Measurements from ENCODE around the gene SLC22A2. TPM values are rescaled to one million over a fixed set of nuclear protein-coding genes. Genes with fewer than 3 reads are reported as not detected.

Gene SLC22A2
- total and polyA plus RNA-seq, 9 donors = 0.04 to 0.32 (median 0.11) TPM; not detected in 3

GRCh38 chr6:160221918-160222317 is 36.7 kb downstream of the SLC22A2 start:
- no peak for DNase-seq
- H3K9me3 ChIP-seq (replicated peaks; ENCODE audit: control insufficient read depth, low read depth, low read length) = no peaks in the 10 kb centered on the region
- H3K27me3 ChIP-seq (ENCODE audit: control insufficient read depth, insufficient read depth, low read length) = peaks cover 3% of the 10 kb centered on the region
- no peaks in the 10 kb centered on the region for H3K36me3 ChIP-seq (ENCODE audit: control insufficient read depth, insufficient read depth, low read length)
- WGBS (ENCODE audit: insufficient coverage) = no CpG with 5 or more reads among the region's 1 CpG
- H3K4me3 ChIP-seq (ENCODE audit: low read length) = no peak overlapping the region
- H3K27ac ChIP-seq (ENCODE audit: low read length) = no peak overlapping the region
- peaks cover 3% of the 10 kb centered on the region for H3K4me1 ChIP-seq (ENCODE audit: control insufficient read depth, insufficient read depth, low read length)

DNA sequence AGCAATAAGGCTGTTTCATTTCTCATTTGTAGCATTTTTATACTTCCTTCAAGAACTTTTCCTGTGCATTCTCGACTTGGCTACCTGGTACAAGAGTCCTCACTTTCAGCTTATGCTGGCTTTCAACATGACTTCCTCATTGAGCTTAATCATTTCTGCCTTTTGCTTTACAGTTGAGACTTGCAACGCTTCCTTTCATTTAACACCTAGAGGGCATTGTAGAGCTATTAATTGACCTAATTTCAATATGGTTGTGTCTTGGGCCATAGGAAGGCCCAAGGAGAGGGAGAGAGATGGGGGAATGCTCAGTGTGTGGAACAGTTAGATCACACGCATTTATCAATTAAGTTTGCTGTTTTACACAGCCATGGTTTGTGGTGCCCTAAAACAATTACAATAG is 37.2 kb downstream of the SLC22A2 start:
- H3K27ac ChIP-seq (ENCODE audit: low read length) = no peak overlapping the region
- DNase-seq = peak; percentile 19
- H3K4me1 ChIP-seq (ENCODE audit: control insufficient read depth, insufficient read depth, low read length) = peaks cover 3% of the 10 kb centered on the region
- H3K4me3 ChIP-seq (ENCODE audit: low read length) = no peak overlapping the region
- no peaks in the 10 kb centered on the region for H3K9me3 ChIP-seq (replicated peaks; ENCODE audit: control insufficient read depth, low read depth, low read length)
- WGBS (ENCODE audit: insufficient coverage) = 33% methylated on average over 1 of the region's 3 CpGs
- no peaks in the 10 kb centered on the region for H3K36me3 ChIP-seq (ENCODE audit: control insufficient read depth, insufficient read depth, low read length)
- H3K27me3 ChIP-seq (ENCODE audit: control insufficient read depth, insufficient read depth, low read length) = peaks cover 3% of the 10 kb centered on the region

- no peak overlapping the region for H3K27ac ChIP-seq (ENCODE audit: low read length)
- peaks cover 3% of the 10 kb centered on the region for H3K27me3 ChIP-seq (ENCODE audit: control insufficient read depth, insufficient read depth, low read length)
- peak; percentile 25 for DNase-seq
- peaks cover 3% of the 10 kb centered on the region for H3K4me1 ChIP-seq (ENCODE audit: control insufficient read depth, insufficient read depth, low read length)
- no peak overlapping the region for H3K4me3 ChIP-seq (ENCODE audit: low read length)
- peaks cover 4% of the 10 kb centered on the region for H3K9me3 ChIP-seq (replicated peaks; ENCODE audit: control insufficient read depth, low read depth, low read length)
- WGBS (ENCODE audit: insufficient coverage) = 88% methylated on average over 1 of the region's 2 CpGs
- no peaks in the 10 kb centered on the region for H3K36me3 ChIP-seq (ENCODE audit: control insufficient read depth, insufficient read depth, low read length)
These were observed 39.8 kb downstream of the SLC22A2 start for GRCh38 chr6:160218810-160219209.

DNA sequence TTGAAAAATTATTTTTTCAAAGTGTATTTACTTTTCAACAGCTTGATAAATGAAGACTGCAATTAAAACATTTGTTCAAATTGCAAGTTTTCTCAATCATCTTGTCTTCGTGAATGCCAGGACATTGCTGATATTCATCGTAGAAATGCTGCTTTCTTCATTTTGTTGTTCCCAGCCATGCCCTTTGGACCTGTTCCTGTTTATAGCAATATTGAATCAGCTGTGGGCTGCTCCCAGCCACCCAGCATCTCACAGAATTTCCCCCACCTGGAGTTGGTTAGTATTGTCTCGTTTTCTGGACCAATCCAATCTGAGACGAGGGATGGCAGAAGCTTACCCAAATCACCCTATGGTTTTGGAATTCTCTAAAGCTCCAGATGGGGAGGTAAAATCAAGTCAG is 40.8 kb downstream of the SLC22A2 start:
- H3K4me1 ChIP-seq (ENCODE audit: control insufficient read depth, insufficient read depth, low read length) = peaks cover 3% of the 10 kb centered on the region
- H3K27ac ChIP-seq (ENCODE audit: low read length) = no peak overlapping the region
- no peak overlapping the region for H3K4me3 ChIP-seq (ENCODE audit: low read length)
- peaks cover 4% of the 10 kb centered on the region for H3K9me3 ChIP-seq (replicated peaks; ENCODE audit: control insufficient read depth, low read depth, low read length)
- H3K27me3 ChIP-seq (ENCODE audit: control insufficient read depth, insufficient read depth, low read length) = peaks cover 3% of the 10 kb centered on the region
- WGBS (ENCODE audit: insufficient coverage) = no CpG with 5 or more reads among the region's 4 CpGs
- H3K36me3 ChIP-seq (ENCODE audit: control insufficient read depth, insufficient read depth, low read length) = no peaks in the 10 kb centered on the region
- DNase-seq = no peak

GRCh38 chr6:160217073-160217472 is 41.5 kb downstream of the SLC22A2 start:
- peak; percentile 87 for DNase-seq
- Histone ChIP-seq H3K36me3 (ENCODE audit: control insufficient read depth, insufficient read depth, low read length) (no peaks in the 10 kb centered on the region), H3K4me1 (ENCODE audit: control insufficient read depth, insufficient read depth, low read length) (peaks cover 3% of the 10 kb centered on the region), H3K4me3 (ENCODE audit: low read length) (no peak overlapping the region), H3K27ac (ENCODE audit: low read length) (no peak overlapping the region), H3K9me3 (replicated peaks; ENCODE audit: control insufficient read depth, low read depth, low read length) (peaks cover 4% of the 10 kb centered on the region), H3K27me3 (ENCODE audit: control insufficient read depth, insufficient read depth, low read length) (peaks cover 3% of the 10 kb centered on the region)
- WGBS (ENCODE audit: insufficient coverage) = no CpG with 5 or more reads among the region's 1 CpG

DNA sequence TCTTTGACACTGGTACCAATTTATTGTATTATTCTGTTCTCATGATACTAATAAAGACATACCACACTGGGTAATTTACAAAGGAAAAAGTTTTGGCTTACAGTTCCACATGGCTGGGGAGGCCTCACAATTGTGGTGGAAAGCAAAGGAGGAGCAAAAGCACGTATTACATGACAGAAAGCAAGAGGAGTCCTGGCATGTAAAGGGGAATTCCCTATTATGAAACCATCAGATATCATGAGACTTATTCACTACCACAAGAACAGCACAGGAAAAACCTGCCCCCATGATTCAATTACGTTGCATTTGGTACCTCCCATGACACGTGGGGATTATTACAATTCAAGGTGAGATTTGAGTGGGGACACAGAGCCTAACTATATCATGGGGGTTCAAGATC is 43.4 kb downstream of the SLC22A2 start:
- no peak overlapping the region for H3K4me3 ChIP-seq (ENCODE audit: low read length)
- no CpG with 5 or more reads among the region's 3 CpGs for WGBS (ENCODE audit: insufficient coverage)

DNA sequence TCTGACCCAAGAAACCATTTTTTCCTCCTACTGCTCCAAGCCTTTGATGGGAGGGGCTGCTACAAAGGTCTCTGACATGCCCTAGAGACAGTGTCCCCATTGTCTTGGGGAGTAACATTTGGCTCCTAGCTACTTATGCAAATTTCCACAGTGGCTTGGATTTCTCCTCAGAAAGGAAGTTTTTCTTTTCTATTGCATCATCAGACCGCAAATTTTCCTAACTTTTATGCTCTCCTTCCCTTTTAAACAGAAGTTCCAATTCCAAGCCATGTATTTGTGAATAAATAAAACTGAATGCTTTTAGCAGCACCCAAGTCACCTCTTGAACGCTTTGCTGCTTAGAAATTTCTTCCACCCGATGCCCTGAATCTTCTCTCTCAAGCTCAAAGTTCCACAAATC is 51.0 kb downstream of the SLC22A2 start:
- Histone ChIP-seq H3K4me1 (ENCODE audit: control insufficient read depth, insufficient read depth, low read length) (no peaks in the 10 kb centered on the region), H3K27ac (ENCODE audit: low read length) (no peak overlapping the region), H3K27me3 (ENCODE audit: control insufficient read depth, insufficient read depth, low read length) (no peaks in the 10 kb centered on the region), H3K36me3 (ENCODE audit: control insufficient read depth, insufficient read depth, low read length) (no peaks in the 10 kb centered on the region), H3K4me3 (ENCODE audit: low read length) (no peak overlapping the region), H3K9me3 (replicated peaks; ENCODE audit: control insufficient read depth, low read depth, low read length) (peaks cover 4% of the 10 kb centered on the region)
- WGBS (ENCODE audit: insufficient coverage) = 81% methylated on average over 2 of the region's 3 CpGs
- DNase-seq = no peak

More for the DNA sequence above, 43.4 kb downstream of the SLC22A2 start:
- H3K9me3 ChIP-seq (replicated peaks; ENCODE audit: control insufficient read depth, low read depth, low read length) = peaks cover 4% of the 10 kb centered on the region
- no peak overlapping the region for H3K27ac ChIP-seq (ENCODE audit: low read length)
- H3K4me1 ChIP-seq (ENCODE audit: control insufficient read depth, insufficient read depth, low read length) = peaks cover 3% of the 10 kb centered on the region
- no peaks in the 10 kb centered on the region for H3K36me3 ChIP-seq (ENCODE audit: control insufficient read depth, insufficient read depth, low read length)
- H3K27me3 ChIP-seq (ENCODE audit: control insufficient read depth, insufficient read depth, low read length) = peaks cover 3% of the 10 kb centered on the region
- DNase-seq = no peak

DNA sequence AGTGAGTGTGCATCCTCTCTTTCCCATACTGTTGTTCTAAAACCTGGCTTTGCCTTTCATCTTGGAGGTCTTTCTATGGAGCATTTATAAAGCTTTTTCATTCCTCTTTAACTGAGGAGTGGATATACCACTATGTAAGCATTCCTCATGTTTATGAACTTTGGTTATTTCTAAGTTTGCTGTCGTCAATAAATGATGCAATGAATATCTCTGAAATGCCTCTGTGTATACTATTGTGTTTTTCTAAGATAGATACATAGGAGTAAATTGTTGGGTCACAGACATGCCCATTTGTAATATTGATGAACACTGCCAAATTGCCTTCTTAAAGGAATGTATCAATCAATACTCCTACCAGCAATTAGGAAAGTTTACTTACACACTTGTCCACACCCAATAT is 53.9 kb downstream of the SLC22A2 start:
- DNase-seq = no peak
- peaks cover 4% of the 10 kb centered on the region for H3K9me3 ChIP-seq (replicated peaks; ENCODE audit: control insufficient read depth, low read depth, low read length)
- WGBS (ENCODE audit: insufficient coverage) = no CpG with 5 or more reads among the region's 1 CpG
- H3K4me3 ChIP-seq (ENCODE audit: low read length) = no peak overlapping the region
- no peak overlapping the region for H3K27ac ChIP-seq (ENCODE audit: low read length)
- no peaks in the 10 kb centered on the region for H3K36me3 ChIP-seq (ENCODE audit: control insufficient read depth, insufficient read depth, low read length)
- peaks cover 8% of the 10 kb centered on the region for H3K4me1 ChIP-seq (ENCODE audit: control insufficient read depth, insufficient read depth, low read length)
- H3K27me3 ChIP-seq (ENCODE audit: control insufficient read depth, insufficient read depth, low read length) = no peaks in the 10 kb centered on the region

DNA sequence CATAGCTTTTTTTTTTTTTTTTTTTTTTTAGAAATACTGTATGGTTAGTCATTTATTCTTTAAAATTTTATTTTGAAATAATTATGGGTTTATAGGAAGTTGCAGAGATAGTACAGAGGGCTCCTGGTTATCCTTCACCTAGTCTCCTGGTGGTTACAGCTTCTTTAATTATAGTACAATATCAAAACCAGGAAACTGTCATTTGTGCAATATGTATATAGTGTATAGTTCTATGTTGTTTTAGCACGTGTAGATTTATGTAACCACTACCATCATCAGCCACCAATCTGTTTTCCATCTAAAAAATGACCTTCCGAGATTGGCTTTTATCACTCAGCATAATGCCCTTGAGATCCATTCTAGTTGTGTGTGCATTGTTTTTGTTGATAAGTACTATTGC is 54.7 kb downstream of the SLC22A2 start:
- no peak overlapping the region for H3K27ac ChIP-seq (ENCODE audit: low read length)
- peaks cover 8% of the 10 kb centered on the region for H3K4me1 ChIP-seq (ENCODE audit: control insufficient read depth, insufficient read depth, low read length)
- no peaks in the 10 kb centered on the region for H3K36me3 ChIP-seq (ENCODE audit: control insufficient read depth, insufficient read depth, low read length)
- no peak overlapping the region for H3K4me3 ChIP-seq (ENCODE audit: low read length)
- no CpG with 5 or more reads among the region's 2 CpGs for WGBS (ENCODE audit: insufficient coverage)
- peaks cover 4% of the 10 kb centered on the region for H3K9me3 ChIP-seq (replicated peaks; ENCODE audit: control insufficient read depth, low read depth, low read length)
- no peaks in the 10 kb centered on the region for H3K27me3 ChIP-seq (ENCODE audit: control insufficient read depth, insufficient read depth, low read length)
- no peak for DNase-seq

GRCh38 chr6:160203522-160203921 is 55.1 kb downstream of the SLC22A2 start:
- H3K27ac ChIP-seq (ENCODE audit: low read length) = no peak overlapping the region

DNA sequence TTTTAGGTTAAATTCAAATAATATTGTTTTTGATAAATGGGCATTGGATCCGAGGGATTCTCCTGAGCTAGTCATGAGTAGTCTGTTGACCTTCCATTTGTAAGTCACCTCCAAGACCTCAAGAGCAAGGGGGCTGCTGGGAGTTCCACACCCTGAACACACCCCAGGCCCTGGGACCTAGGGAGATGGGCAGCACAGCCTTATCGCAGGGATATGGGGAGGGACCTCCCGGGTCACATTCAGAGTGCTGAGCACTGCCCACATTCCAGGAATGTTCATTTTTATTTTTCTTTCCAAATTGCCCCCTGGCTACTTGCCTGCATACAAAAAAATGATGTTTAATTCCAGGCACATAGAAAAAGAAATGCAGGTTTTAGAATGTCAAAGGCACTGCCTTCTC is 55.5 kb downstream of the SLC22A2 start:
- Histone ChIP-seq H3K4me1 (ENCODE audit: control insufficient read depth, insufficient read depth, low read length) (peaks cover 8% of the 10 kb centered on the region), H3K27me3 (ENCODE audit: control insufficient read depth, insufficient read depth, low read length) (no peaks in the 10 kb centered on the region), H3K36me3 (ENCODE audit: control insufficient read depth, insufficient read depth, low read length) (no peaks in the 10 kb centered on the region), H3K4me3 (ENCODE audit: low read length) (no peak overlapping the region), H3K9me3 (replicated peaks; ENCODE audit: control insufficient read depth, low read depth, low read length) (peaks cover 4% of the 10 kb centered on the region), H3K27ac (ENCODE audit: low read length) (no peak overlapping the region)
- WGBS (ENCODE audit: insufficient coverage) = no CpG with 5 or more reads among the region's 3 CpGs
- no peak for DNase-seq

More at GRCh38 chr6:160203522-160203921, 55.1 kb downstream of the SLC22A2 start:
- H3K9me3 ChIP-seq (replicated peaks; ENCODE audit: control insufficient read depth, low read depth, low read length) = peaks cover 4% of the 10 kb centered on the region
- no peaks in the 10 kb centered on the region for H3K36me3 ChIP-seq (ENCODE audit: control insufficient read depth, insufficient read depth, low read length)
- DNase-seq = no peak
- no peaks in the 10 kb centered on the region for H3K27me3 ChIP-seq (ENCODE audit: control insufficient read depth, insufficient read depth, low read length)
- peaks cover 8% of the 10 kb centered on the region for H3K4me1 ChIP-seq (ENCODE audit: control insufficient read depth, insufficient read depth, low read length)
- no peak overlapping the region for H3K4me3 ChIP-seq (ENCODE audit: low read length)
